GM18868 (cell line): ENCODE data around the gene CIB2.
A peak's percentile ranks its signal among the peaks of the same experiment; 100 is the strongest.

Experiments
- ATAC-seq: cut with Tn5 transposase; IDR thresholded peaks from one replicate; pipeline ENCODE4 v1.9.1; 2021; ENCODE audit warnings: mild to moderate bottlenecking, moderate library complexity; ENCODE audit not compliant: unreplicated experiment

Gene CIB2

DNA sequence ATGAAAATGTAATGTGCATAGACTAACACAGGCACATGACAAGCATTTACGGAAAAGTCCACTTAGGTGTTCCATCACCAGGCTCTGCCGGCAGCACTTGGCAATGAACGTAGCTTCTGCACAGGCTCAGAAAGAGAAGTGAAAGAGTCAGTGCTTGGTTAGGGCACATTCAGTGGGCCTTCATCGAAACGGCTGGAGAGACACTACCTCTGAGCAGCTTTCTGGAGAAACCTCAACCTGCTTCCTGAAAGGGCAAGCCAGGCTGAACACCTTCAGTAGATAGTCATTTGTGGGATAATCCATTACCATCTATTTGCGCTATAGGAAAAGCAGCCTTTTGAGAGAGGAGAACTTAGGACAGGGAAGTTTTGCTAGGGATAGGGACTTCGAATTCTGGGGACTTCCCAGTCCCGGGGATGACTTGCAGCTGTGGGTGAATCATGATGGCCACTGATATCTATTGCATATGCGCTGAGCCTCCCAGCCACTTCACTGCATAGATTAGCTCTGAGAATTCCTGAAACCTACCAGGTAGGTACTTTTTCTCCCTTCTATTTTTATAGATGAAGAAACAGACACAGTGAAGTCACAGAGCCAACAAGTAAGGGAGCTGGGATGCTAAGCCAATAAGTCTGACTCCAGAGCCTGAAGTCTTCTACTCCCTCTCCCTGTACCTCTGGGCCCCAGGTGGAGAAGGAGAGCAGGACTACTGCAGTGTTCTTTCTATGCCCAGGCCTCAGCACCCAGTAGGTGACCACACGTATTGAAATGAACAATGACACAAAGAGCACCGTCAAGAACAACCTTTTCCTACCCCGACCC, 43.1 kb downstream of the CIB2 start:
- ATAC-seq: peak; percentile 68

DNA sequence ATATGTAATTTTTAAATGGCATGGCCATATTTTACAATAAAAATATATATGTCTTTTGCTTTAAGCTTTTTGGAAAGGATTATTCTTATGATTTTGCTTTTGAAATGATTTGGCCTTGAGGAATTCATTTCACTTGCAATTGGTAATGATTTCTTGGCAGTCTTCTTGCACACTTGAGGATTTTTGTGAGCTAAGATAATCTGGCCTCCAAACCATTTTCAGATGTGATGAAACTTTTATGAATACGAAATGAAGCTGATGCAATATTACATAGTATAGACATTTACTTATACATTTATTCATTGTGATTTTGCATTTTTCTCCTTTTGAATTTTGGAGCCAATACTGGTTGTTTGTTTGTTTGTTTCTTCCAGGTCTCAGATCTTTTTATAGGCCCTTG, 45.3 kb downstream of the CIB2 start:
- no peak for ATAC-seq

DNA sequence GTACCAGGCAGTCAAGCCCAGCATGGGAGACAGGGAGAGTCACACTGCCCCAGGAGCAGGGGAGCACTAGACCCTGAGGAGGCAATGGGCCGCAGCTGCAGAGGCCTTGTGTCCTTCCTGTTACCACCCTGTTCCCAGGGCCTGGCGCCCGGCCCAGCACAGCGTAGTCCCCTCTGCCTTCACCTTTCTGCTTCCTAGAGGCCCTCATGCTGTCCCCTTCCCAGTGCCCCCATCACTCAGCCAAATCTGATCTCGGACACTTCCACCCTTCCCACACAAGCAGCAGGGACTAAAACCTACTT, 46.8 kb downstream of the CIB2 start:
- ATAC-seq: no peak

DNA sequence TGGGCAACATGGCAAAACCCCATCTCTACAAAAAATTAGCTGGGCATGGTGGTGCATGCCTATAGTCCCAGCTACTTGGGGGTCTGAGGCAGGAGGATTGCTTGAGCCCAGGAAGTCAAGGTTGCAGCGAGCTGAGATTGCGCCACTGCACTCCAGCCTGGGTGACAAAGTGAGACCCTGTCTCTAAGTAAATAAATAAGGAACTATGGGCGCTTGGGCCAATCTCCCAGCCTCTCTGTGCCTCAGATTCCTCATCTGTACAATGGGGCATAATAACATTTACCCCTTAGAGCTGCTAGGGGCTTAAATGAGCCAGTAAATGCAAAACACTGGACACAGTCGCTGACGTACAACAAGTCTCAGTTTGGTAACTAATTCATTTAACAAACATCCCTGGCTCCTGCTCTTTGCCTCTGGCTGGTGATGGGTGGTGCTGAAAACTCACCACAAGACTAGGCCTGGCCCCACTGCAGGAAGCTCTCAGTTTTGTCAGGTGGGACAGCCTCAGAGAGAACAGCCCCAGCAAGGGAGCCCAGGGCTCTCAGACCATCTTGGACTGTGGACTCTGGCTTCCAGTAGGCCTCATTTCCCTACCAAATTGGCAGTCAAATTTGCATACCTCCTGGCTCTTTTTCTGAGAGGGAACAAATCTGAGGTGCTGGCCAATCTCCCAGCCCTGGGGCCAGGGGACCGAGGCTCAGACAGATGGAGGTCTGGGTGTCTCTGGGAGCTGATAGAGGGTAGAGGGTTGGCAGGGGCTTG, 47.4 kb downstream of the CIB2 start:
- no peak for ATAC-seq

DNA sequence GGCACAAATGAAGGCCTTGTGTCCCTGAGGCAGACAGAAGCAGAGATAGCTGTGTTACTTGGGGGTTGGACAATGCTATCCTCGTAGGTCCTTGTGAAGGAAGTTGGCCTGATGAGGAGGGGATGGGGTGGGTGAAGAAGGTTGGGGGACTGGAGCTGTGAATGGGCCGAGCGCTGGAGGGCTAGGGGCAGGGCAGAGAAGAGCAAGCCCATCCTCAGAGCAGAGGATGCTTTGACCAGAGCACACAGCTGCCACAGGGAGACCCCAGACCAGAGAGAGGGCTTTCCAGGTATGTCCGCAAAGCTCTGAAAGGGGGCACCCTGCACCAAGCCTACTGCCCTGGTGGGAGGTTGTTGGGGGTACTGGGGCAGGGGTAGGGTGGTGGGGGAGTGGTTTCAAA, 48.1 kb downstream of the CIB2 start:
- ATAC-seq: no peak

DNA sequence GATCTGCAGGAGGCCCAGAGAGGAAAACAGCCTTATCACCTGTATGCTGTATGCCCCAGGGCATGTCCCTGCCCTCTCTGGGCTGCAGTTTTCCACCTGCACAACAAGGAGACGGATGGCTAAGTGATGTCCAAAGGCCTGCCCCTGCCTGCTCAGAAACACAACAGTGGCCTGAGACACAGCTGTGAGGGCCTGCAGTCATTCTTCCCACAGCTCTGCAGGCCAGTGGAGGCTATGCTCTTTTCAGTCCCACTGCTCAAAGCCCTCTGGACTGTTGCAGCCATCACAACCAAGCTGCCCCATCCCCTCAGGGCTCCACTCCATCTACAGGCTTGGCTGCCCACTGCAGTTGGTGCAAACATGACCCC, 48.5 kb downstream of the CIB2 start:
- ATAC-seq: no peak

DNA sequence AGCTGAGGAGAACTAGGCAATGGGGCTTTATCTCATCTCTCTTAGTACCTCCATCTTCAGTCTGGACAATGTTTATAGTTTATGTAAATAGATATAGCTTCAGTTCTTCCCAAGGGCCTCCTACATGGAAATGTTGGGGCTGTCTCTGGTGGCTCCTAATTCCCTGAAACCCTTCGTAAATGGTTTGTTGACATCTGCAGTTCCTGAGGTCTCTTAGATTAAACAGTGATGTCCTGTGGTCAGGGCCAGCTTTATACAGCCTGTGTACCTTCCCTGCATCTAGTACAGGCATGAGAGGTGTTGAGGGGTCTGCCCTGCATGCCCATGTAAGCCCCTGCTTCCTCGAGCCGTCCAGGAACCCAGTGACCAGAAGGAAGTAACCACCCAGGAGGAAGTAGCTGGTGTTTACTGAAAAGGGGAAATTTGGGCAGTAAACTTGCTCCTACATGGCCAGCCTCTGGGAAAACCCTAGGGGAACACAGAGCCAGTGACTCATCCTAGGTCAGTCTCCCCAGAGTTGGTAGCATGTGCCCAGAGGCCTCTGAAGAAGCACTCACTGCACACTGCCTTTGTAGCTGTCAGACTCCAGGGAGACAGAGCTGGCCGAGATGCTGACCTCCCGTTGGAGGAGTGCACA, 49.0 kb downstream of the CIB2 start:
- no peak for ATAC-seq

DNA sequence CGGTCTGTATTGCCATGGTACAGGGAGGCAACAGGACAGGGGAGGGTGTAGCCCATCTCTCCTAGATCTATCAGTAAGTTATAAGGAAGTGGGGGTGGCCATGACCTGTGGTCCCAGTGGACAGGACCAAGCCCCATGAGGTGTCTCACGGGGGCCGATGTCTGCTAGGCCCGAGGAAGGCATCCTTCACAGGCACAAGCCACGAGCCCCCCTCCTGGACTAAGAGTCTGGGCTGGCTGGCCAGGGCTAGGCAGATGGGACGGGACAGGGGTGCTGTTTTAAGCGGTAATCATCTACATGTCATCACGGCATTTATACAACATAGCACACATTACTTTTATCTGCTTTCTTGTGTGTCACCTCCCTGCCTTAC, 51.2 kb downstream of the CIB2 start:
- no peak for ATAC-seq

DNA sequence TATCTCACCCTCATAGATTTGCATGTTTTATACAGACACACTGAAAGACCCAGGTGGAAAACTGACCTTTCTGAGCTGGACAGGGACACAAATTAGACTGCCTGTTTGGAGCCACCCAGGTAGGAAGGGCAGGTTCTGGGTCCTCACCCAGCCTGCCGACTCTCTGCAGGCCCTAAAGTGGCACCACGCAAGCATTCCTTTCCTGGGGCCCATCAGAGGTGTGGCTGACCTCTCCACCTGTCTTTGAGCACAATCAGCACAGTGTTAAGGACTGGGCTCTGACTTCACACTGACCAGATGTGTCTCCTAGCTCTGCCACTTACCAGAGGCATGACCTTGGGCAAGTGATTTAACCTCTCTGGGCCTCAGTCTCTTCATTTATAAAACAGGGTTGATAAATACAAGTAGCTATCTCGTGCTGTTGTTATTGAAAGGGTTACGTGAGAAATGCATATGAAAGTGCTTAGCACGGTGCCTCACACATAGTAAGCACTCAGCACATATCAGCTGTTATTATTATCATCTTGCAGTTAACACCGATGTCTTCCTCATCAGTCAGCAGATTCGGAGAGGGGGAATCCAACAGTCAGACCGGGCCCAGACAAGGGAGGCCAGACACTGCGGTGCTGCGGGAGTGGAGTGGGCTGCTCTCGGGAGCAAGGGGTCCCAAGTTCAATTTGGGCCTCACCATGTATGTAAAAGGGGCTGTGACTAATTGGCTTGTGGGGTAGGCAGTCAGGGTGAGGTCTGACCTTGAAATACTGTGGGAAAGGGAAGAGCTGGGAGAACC, 51.8 kb downstream of the CIB2 start:
- no peak for ATAC-seq

DNA sequence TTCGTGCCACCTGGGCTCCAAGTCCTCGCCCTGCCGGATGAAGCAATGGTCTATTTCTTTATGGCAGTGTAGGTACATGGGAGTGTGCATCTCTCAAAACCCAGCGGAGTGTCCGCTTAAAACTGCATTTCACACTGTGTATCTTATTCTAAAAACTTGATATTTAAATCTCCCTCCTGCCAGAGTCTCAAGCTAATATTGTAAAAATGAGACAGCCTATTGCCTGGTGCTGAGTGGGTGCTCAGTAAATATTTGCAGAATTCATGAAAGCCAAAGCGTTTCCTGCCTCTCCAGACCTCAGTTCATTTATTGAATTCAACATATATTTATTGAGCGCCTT, 53.4 kb downstream of the CIB2 start:
- ATAC-seq: peak; percentile 13

DNA sequence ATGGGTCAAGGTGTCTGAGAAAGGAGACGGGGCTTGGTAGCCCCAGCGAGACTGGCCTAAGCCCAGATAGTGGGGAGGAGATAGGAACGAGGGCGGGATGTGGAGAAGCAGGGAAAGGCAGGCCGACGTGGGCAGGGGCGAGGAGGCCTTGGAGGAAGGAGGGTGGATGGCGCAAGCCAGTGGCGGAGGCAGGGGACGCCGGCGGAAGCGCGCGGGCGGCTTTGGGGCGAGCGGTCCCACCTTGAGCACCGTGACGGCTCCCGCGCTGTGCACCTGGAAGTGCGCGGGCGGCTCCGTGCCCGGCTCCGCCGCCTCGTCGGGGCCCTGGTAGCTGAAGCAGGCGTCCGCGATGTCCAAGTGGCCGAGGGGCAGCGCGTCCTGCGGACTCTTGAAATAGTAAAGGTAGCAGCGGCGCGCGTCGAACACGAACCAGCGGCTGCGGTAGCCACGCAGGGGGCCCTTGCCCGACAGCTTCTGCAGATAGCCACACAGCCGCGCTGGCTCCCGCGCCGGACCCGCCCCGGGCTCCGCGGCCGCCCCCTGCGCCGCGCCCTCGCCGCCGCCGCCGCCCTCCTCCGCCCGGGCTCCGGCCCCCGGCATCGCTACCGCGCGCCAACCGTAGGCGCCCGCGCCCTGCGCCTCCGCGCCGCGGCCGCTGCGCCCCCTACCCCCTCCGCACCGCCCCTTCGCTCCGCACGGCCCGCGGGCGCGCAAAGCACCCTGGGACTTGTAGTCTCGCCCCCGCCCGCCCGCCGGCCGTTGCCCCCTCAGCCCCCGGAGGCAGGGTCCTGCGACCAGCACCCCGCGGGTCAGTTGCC, 54.0 kb downstream of the CIB2 start, which contains the start of gene TBC1D2B:
Gene TBC1D2B (minus strand): TSS at position 659 of the 818 bp plus-strand sequence. CDS start 59 bp downstream, at position 600.
- peak; percentile 78 for ATAC-seq

DNA sequence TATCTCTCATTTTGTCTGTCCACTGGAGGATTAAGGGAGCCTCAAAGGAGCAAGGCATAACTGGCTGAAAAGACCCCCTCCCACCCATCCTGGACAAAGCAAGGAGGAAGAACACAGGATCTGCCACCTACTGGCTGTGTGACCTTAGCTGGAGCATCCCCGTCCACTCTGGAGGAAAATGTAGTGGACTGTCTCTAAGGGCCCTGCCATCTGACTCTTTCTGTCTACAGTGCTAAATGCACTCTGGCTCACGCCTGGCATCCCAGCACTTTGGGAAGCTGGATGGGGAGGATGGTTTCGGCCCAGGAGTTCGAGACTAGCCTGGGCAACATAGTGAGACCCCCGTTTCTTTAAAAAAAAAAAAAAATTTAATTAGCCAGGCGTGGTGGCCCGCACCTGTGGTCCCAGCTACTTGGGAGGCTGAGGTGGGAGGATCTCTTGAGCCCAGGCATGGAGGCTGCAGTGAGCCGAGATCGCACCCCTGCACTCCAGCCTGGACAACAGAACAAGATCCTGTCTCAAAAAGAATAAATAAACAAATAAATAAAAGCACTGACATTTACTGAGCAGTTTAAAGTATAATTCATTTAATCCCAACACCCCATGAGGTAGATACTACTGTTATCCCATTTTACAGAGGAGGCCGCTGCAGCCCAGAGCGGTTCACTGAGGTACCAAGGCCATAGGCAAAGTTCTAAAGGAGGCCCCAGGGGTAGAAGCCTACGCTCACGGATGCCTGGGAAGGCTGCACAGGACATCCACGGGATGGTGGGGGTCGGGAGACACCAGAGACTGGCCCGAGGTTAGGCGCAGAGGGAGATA, 54.8 kb downstream of the CIB2 start:
- ATAC-seq: no peak

DNA sequence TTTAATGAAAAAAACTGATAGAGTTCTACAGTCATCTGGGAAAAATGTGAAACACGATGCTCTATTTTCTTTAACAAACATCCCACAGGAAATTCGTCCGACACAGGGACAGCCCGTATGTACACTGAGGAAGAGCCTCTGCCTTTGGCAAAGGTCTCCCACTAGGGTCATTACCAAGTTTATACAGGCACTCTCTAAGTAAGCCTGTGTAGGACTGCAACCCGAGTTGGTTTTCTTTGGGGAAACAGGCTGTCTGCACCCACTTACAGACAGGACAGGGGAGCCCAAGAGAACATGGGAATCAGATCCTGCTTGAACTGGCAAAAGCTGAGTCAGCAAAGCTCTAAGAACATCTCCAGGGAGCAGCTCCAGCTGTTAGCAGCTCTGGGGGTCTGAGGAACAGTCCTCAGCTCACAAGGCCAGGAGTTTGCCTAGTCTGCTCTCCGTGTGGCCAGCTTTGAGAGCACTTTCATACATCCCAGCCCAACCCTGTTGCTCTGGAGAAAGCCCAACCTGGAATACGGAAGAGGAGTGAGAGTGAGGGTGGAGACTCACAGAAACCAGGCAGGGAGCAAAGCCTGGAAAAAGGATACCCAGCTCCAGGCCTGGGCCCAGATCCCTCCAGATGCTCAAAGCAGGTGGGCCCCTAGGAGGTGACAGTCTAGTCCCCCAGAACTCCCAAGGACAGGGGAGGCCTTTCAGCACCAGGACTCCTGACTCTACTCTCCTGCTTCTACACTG, 55.6 kb downstream of the CIB2 start:
- no peak for ATAC-seq

DNA sequence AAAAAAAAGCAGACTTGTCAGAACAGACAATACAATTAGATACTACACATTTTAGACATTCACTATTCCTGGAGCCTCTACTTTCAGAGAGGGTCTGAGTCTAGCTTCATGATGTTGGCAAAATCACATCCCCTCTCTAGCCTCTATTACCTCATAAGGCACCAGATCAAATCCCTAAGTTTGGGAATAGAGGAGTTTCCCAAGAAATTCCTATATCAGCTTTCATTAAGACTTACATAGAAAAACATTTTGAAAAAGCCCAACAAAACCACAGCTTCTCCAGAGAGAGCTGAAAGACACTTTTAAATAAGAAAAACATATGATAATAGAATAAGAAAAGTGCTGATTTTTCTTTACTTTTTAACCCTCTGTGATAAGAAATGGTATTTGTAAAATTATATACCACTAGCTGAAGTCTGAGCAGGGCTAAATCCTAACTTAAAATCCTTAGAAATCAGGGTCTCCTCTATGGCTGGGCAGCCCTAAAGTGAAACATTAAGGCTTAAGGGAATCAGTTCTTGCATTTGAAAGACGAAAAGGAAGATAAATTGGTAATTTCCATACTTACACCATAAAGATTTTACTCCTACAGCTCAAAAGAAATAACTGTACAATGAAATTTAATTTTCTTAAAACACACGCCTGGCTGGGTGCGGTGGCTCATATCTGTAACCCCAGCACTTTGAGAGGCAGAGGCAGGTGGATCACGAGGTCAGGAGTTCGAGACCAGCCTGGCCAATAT, 58.0 kb downstream of the CIB2 start:
- no peak for ATAC-seq

DNA sequence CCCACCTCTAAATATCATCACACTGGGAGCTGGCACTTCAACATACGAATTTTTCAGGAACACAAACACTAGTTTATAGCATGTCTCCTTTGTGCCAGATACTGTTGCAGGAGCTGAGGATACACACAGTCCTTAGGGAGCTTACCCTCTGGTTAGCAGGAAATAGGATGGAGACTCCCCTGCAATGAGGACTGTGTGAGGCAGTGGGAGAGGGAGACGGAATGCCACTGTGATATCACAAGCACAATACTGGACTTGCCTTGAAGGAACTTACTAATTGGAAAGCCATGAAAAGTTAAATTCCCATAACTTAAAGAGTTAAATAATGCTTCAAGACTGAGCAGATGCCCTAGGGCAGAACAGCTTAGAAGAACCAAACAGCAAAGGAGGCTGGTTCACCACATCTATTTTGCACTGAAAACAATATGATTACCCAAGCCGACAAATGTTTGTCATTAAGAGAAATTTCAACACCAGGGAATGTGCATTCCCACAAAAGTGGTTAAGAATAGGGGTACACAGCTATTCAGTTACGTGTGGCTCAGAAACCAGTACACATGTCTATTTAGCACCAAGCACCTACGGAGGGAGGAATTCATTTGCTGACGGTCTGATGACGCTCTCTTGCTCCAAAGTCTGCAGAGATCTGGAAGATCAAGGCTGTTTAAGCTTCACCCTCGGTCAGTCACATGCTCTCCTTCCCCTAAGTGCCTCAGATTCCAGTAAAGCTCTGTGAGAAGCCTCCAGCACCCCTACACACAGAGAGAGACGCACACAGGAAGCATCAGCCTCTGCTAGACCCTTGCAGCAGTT, 59.0 kb downstream of the CIB2 start:
- ATAC-seq: no peak

DNA sequence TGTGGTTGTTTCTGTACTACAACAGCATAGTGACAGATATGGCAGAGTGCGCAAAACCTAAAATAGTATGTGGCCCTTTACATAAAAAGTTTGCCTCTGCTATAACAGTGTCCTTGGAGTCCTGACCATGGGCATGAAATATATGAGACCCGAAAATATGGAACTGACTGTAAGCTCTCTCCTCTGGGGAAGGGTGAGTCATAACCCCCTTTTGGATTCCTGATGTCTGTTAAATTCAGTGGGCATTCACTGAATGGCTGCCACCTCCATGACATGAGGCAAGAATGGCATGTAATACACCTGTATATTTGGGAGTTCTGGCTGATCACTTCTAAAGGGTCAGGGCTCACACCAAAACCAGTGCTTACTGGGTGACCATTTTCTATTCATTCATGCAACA, 59.9 kb downstream of the CIB2 start:
- no peak for ATAC-seq

DNA sequence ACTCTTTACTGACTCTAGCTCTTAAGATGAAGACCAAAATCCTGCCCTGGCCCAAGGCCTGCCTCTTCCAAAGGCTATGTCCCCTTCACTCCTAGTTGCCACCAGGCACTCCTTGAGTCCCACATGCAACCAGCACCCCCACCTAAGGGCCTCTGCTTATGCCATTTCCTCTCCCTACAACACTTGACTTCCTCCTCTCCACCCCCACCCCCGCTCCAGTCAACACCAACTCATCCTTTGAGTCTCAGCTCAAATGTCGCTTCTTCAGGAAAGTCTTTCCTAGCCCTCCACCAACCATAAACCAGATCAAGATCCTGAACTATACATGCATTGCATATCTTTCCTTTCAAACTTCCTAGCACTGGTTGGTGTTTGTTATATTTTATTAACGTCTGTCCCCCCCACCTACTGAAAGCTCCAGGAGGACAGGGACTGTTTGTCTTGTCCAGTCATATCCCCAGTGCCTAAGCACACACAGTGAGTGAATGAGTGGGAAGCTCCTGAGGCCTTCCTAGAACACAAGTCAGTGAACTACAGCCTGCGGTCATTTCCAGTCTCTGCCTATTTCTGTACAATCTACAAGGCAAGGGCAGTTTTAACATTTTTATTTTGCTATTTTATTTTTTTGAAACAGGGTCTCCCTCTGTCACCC, 61.1 kb downstream of the CIB2 start:
- no peak for ATAC-seq
